AG09309 (cell line): Measurements from ENCODE around the gene LEAP2.

Source experiments
- DNase-seq: peaks from one replicate; pipeline ENCODE4 v3.0.0-alpha.2; 2010; ENCODE audit warnings: low read depth
- H3K4me3 ChIP-seq: 2 replicates; pipeline ENCODE4 v1.5.1; 2011; ENCODE audit warnings: mild to moderate bottlenecking, low read depth, low read length, moderate library complexity; ENCODE audit not compliant: control insufficient read depth
- CTCF ChIP-seq: IDR thresholded peaks from 2 replicates; pipeline ENCODE4 v1.5.1; 2011; ENCODE audit warnings: mild to moderate bottlenecking, low read depth, low read length, inconsistent platforms; ENCODE audit not compliant: insufficient read depth, control insufficient read depth; ENCODE audit errors: missing control alignments

LEAP2 gene

GRCh38 chr5:132898094-132898493 is 24.6 kb downstream of the LEAP2 start:
- TF ChIP-seq CTCF: no peak
- no peak overlapping the region for H3K4me3 ChIP-seq
- no peak for DNase-seq

- no peak overlapping the region for H3K4me3 ChIP-seq
- TF ChIP-seq CTCF: no peak
- DNase-seq: no peak
Measured at GRCh38 chr5:132901036-132901435, 27.6 kb downstream of the LEAP2 start.

- no peak for TF ChIP-seq CTCF
- H3K4me3 ChIP-seq: no peak overlapping the region
Measured at GRCh38 chr5:132901730-132902129, 28.3 kb downstream of the LEAP2 start.

GRCh38 chr5:132905938-132906337 is 32.5 kb downstream of the LEAP2 start:
- DNase-seq: no peak
- no peak for TF ChIP-seq CTCF

More at GRCh38 chr5:132901730-132902129, 28.3 kb downstream of the LEAP2 start:
- DNase-seq: no peak

GRCh38 chr5:132907161-132907560 is 33.7 kb downstream of the LEAP2 start:
- no peak for DNase-seq
- TF ChIP-seq CTCF: no peak
- no peak overlapping the region for H3K4me3 ChIP-seq

More at GRCh38 chr5:132905938-132906337, 32.5 kb downstream of the LEAP2 start:
- H3K4me3 ChIP-seq: no peak overlapping the region

DNA sequence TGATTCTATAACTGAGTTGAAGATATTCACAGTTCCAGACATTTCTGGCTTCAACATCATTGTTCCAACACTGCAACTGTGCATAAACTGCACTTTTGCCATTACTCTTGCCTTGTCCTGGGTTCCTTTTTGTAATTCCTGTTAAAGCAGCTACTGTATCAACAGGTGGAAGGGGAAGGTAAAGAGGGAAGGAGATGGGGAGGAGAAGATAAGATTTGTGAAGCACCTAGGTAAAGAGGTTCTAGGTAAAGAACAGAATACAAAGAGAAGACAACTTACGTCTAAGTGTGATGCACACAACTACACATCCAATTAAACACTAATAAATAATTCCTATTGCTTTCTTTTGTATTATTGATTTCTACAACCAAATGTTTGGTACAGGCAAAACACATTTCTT is 36.2 kb downstream of the LEAP2 start:
- no peak for DNase-seq
- H3K4me3 ChIP-seq: no peak overlapping the region
- TF ChIP-seq CTCF: no peak

DNA sequence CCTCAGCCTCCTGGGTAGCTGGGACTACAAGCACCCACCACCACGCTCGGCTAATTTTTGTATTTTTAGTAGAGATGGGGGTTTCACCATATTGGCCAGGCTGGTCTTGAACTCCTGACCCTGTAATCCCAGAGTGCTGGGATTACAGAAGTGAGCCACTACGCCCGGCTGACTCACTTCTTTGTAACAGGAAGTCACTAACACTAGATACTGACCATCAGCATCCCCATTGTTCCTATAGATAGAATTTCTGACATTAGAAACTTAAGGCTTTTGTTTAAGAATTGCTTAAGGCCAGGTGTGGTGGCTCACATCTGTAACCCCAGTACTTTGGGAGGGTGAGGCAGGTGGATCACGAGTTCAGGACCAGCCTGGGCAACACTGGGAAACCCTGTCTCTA is 42.2 kb downstream of the LEAP2 start:
- TF ChIP-seq CTCF: no peak
- no peak for DNase-seq
- H3K4me3 ChIP-seq: no peak overlapping the region
